Ascending aorta (tissue), 2 donors: Measurements from ENCODE around the gene OCSTAMP. TPM values are rescaled to one million over a fixed set of nuclear protein-coding genes. Genes with fewer than 3 reads are reported as not detected.

Experiments
- DNase-seq, 2 donors: peaks; one replicate each; pipeline ENCODE4 v3.0.0-alpha.2; 2019; ENCODE audit warnings: low spot score in 2 of 2
- H3K27ac ChIP-seq, 2 donors: fragments of 200-600 bp; sonication (generic); one replicate each; pipeline ENCODE4 v1.5.1; 2016 to 2017; ENCODE audit warnings: mild to moderate bottlenecking in 1 of 2
- H3K27me3 ChIP-seq: fragments of 200-600 bp; sonication (generic); one replicate; pipeline ENCODE4 v1.5.1; 2017
- H3K36me3 ChIP-seq, 2 donors: fragments of 200-600 bp; sonication (generic); one replicate each; pipeline ENCODE4 v1.5.1; 2016
- H3K4me1 ChIP-seq, 2 donors: fragments of 200-600 bp; sonication (generic); one replicate each; pipeline ENCODE4 v1.5.1; 2016 to 2017; ENCODE audit warnings: mild to moderate bottlenecking in 1 of 2
- H3K4me3 ChIP-seq, 2 donors: fragments of 200-600 bp; sonication (generic); one replicate each; pipeline ENCODE4 v1.5.1; 2016 to 2017; ENCODE audit warnings: mild to moderate bottlenecking in 1 of 2
- H3K9me3 ChIP-seq, 2 donors: fragments of 200-600 bp; sonication (generic); one replicate each; pipeline ENCODE4 v1.5.1; 2016
- intact Hi-C: fragments of 100-400 bp; cut with DNase I; formaldehyde crosslinking; loops from one replicate; pipeline ENCODE4 v1.15.1; 2023
- total RNA-seq: library from RNA; depleted of rRNA; stranded (reverse); fragments of >200 nt; gene quantifications from one replicate; pipeline ENCODE4 v1.1.0, GENCODE V29; 2016
- TF ChIP-seq, protein P1 (sequence below), 3 experiments: fragments of 200-600 bp in 2 of 3; fragments of 450-650 bp in 1 of 3; sonication (generic) in 2 of 3; IDR thresholded peaks; one replicate each; pipeline ENCODE4 v1.5.1; 2016 to 2019; ENCODE audit warnings: antibody characterized with exemption in 3 of 3, mild to moderate bottlenecking in 1 of 3, moderate library complexity in 1 of 3

Gene OCSTAMP
- total RNA-seq, 1 donor from 2014 or later: not detected

DNA sequence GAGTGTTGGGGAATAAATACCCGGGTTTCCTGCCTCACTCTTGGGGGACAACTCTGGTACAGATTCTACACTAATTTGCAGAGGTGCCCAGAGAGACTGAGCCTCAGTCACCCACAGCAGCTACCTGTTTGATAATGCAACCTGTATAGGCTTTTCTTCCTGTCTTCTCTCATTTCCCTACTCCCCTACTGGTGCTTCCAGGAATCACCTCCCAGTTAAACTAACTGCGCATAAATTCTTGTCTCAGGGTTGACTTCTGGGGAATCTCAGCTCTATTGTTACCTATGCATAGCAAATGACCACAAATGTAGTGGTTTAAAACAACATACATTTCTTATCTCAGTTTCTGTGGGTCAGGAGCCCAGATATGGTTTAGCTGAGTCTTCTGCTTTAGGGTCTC lies 11.3 kb downstream of the OCSTAMP start:
- Histone ChIP-seq H3K4me1 (no peaks in the 10 kb centered on the region), H3K9me3 (no peaks in the 10 kb centered on the region), H3K27me3 (no peaks in the 10 kb centered on the region), H3K36me3 (no peaks in the 10 kb centered on the region), H3K4me3 (no peak overlapping the region), H3K27ac (no peak overlapping the region)
- intact Hi-C loops: no loop called here
- no peak for DNase-seq
- TF ChIP-seq, protein P1, sequence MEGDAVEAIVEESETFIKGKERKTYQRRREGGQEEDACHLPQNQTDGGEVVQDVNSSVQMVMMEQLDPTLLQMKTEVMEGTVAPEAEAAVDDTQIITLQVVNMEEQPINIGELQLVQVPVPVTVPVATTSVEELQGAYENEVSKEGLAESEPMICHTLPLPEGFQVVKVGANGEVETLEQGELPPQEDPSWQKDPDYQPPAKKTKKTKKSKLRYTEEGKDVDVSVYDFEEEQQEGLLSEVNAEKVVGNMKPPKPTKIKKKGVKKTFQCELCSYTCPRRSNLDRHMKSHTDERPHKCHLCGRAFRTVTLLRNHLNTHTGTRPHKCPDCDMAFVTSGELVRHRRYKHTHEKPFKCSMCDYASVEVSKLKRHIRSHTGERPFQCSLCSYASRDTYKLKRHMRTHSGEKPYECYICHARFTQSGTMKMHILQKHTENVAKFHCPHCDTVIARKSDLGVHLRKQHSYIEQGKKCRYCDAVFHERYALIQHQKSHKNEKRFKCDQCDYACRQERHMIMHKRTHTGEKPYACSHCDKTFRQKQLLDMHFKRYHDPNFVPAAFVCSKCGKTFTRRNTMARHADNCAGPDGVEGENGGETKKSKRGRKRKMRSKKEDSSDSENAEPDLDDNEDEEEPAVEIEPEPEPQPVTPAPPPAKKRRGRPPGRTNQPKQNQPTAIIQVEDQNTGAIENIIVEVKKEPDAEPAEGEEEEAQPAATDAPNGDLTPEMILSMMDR (IDR thresholded peaks at IDR 0.05): no peak

DNA sequence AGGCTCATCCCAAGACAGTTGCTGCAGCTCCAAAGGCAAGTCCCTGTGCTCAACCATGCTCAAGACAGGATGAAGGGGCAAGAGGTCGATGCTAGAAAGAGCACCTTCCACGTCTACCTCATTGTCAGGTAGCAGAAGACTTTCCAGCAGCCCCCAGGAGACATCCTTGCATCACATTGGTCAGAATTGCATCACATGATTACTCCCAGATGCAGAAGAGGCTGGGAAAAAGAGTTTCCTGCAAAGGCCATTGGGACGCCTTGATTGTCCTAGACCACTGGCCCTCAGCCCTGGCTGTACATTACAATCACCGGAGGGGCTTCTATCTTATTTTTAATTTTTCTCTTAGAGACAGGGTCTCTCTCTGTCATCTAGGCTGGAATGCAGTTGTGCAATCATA lies 19.8 kb downstream of the OCSTAMP start:
- TF ChIP-seq, protein P1 (IDR thresholded peaks at IDR 0.05): no peak
- intact Hi-C loops: no loop called here
- DNase-seq: no peak
- Histone ChIP-seq H3K36me3 (no peaks in the 10 kb centered on the region), H3K4me3 (no peak overlapping the region), H3K9me3 (no peaks in the 10 kb centered on the region), H3K27ac (no peak overlapping the region), H3K4me1 (no peaks in the 10 kb centered on the region), H3K27me3 (no peaks in the 10 kb centered on the region)

DNA sequence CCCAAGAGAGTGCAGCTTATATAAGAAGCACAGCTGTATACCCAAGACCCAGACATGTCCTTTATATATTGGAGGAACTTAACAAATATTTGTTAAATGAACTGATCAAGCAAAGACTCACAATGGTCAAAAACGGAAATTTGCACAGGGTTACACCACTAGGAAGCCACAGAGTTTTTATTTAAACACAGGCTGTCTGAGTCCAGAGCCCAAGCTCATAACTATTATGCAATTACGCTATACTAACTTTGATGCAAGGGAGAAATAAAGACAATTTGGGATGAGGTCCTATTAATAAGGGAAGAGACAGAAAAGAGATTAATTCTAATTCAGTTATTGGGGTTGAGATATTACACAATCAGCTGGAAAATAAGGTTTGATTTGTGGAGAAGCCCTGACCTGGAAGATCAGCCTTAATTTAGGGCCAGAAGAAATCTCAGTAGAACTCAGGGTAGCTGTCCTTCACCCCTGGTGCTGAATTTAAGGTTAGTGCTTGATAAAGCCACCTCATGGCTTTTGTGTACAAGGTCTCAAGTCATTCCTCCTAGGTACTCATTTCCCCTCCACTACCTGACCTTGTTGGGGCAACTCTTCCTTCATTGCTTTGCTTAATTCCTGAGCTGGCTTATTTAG lies 26.6 kb downstream of the OCSTAMP start:
- Histone ChIP-seq H3K4me3 (no peak overlapping the region), H3K9me3 (no peaks in the 10 kb centered on the region), H3K27ac (no peak overlapping the region), H3K36me3 (no peaks in the 10 kb centered on the region), H3K4me1 (no peaks in the 10 kb centered on the region), H3K27me3 (no peaks in the 10 kb centered on the region)
- TF ChIP-seq, protein P1 (IDR thresholded peaks at IDR 0.05): no peak
- no peak for DNase-seq
- intact Hi-C loops: no loop called here

- no peaks in the 10 kb centered on the region for H3K27me3 ChIP-seq
- intact Hi-C loops: no loop called here
Observed at GRCh38 chr20:46523108-46523507, 27.3 kb downstream of the OCSTAMP start.

GRCh38 chr20:46520976-46521579 lies 29.4 kb downstream of the OCSTAMP start:
- no peak for DNase-seq
- intact Hi-C loops: no loop called here
- no peak overlapping the region for H3K27ac ChIP-seq
- no peaks in the 10 kb centered on the region for H3K27me3 ChIP-seq
- TF ChIP-seq, protein P1 (IDR thresholded peaks at IDR 0.05): peak in 1 of 3 experiments; percentile 40
- no peaks in the 10 kb centered on the region for H3K9me3 ChIP-seq
- no peaks in the 10 kb centered on the region for H3K36me3 ChIP-seq
- no peaks in the 10 kb centered on the region for H3K4me1 ChIP-seq
- no peak overlapping the region for H3K4me3 ChIP-seq

More at GRCh38 chr20:46523108-46523507, 27.3 kb downstream of the OCSTAMP start:
- DNase-seq: no peak
- Histone ChIP-seq H3K36me3 (no peaks in the 10 kb centered on the region), H3K9me3 (no peaks in the 10 kb centered on the region), H3K4me3 (no peak overlapping the region), H3K27ac (no peak overlapping the region), H3K4me1 (no peaks in the 10 kb centered on the region)
- TF ChIP-seq, protein P1 (IDR thresholded peaks at IDR 0.05): no peak
